GM18517 (cell line): ENCODE results near the gene ELL2.

Experiments
- ATAC-seq: cut with Tn5 transposase; IDR thresholded peaks from one replicate; pipeline ENCODE4 v1.9.1; 2021; ENCODE audit warnings: mild to moderate bottlenecking, moderate library complexity; ENCODE audit not compliant: unreplicated experiment

The ELL2 gene

DNA sequence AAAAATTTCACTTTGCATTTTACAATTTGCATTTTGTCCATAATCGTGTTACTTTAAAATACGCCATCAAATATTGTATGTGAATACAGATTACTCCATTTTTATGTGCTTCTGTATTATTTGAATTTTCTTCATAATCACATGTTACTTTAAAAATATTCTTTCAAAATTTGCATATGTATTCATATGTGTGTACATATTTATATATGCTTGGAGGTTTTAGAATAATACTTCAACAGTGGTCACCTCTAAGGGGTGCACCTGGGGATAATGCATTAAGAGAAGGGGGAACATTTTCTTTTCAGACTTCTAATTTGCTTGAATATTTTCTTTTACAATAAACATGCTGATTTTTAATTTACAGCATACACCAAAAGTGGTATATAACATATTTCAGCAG is 21.9 kb upstream of the ELL2 start:
- ATAC-seq = no peak

DNA sequence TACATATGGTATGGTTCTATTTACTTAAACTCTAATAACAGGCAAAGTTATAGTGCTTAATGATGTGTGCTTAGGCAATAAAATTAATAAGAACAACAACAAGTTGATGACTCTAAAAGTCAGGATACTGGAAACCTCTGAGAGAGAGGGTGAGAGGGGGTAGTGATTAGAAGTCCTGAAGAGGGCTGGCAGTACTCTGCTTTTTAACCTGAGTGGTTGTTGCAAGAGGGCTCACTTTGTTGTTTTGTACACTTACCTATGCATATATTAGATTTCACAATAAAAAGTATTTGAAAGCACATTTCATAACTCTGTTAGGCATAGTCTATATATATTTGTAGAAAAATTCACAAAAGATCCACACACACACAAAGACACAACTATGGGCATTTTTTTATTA is 21.4 kb upstream of the ELL2 start:
- ATAC-seq = no peak

DNA sequence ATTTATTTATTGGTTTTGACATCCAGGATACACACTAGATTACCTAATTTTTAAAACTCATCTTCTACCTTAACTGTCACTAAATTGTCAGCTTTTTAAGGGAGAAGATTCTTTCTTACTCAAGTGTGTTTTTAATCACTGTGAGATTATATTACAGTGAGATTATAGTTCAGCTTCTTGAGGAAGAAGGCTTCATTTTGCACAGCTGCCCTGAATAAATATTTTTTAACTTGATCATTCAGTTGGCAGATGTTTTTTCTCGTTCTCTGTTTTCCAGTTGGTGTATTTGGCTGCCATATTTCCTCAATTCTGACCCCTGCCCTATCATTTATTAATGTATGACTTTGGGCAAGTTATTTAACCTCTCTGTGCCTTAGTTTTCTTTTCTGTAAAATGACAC is 15.0 kb upstream of the ELL2 start:
- no peak for ATAC-seq

DNA sequence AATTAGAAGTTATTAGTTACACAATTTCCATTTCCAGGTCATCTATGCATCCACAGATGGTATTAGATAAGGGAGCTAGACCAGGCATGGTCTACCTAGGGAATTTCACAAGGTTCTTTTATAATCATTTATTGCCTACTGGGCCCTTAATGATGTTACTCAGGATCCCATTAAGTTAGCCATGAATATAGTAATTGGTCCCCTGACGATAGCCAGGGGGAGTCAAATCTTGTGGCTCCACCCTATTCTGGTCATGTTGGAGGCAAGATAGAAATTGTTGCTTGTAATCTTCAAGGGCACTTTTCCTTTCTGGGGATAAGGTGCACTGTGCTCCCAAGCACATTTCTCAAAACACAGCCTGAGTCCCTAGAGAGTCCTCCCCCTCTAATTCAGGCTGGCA is 14.1 kb upstream of the ELL2 start:
- no peak for ATAC-seq

DNA sequence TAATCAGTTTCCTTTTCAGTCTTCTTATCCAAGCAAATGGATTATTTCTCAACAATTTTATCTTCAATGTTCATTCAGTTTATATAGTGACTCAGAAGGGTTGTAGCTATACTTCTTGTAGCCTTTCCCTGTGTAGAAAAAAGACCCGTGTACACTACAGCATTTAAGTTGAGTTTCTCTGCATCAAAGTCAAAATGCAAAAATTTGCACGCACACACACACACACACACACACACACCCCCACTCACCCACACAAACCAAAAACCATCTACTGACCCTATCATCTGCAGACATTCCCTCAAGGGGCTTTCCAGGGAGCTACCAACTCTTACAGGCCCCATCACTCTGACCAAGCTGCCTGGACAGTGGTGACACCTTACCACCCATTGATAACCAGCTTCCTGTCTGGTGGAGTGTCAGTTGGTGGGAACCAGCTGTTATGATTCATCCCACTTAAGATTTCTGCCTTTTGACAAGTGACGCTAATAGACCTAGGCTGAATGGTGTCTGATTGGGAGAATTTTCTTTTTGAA is 12.2 kb upstream of the ELL2 start:
- ATAC-seq = peak; percentile 96

DNA sequence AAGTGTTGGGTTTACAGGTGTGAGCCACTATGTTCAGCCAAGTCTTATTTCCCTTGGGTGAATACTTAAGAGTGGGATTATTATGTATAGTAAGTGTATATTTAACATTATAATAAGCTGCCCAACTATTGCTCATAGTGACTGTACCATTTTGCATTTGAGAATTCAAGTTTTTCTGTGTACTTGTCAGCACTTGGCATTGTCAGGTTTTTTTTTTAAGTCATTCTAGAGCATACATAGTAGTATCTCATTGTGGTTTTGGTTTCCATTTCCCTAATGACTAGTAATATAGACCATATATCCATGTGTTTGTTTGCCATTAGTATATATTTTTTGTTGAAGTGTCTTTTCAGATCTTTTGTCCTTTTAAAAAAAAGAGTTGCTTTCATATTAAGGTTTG is 10.5 kb upstream of the ELL2 start:
- ATAC-seq = no peak

DNA sequence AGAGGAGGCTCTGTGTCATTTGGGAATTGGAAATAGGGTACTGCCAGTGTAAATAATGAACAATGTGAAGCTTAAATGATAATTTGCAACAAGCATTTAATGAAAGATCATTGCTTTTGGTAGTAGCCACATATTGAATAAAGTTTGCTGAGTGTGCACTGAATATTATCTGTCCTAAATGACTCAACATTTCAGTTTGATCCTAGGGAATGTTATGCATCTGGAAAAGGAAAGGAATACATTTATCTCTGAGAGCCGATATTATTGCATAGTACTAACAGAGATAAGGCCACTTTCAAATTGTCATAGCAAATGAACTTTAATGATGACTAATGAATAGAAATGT is 8.7 kb upstream of the ELL2 start:
- ATAC-seq = no peak

DNA sequence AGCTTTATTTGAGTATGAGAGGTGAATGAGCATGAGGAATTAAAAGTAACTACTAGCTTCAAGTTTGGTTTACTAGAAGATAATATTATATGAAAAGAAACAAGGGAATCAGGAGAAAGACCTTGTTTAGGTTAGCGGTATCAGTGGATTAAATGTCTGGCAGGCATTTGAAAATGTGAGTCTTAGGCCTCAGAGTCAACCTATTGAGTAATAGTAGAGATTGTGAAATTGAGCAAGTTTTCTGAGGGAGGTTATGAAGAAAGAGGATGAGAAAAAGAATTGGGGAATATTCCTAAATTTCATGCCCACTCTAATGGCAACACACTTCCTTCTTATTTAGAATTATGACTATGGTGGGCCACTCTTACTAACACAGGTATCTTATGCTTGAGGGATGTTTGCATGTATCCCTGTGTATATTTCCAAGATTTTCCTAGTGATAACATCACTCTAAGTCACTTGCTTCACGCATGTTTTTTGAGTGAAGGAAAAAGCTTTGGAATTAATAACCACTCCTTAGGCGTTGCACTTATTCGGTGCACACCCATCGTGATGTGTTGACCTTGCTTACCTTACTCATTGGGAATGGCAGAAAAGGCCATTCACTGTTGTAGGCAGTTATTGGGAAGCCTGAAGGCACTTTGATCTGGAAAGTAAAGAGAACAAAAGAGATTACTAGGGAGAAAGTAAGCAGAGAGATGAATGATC is 8.2 kb upstream of the ELL2 start:
- ATAC-seq = no peak

DNA sequence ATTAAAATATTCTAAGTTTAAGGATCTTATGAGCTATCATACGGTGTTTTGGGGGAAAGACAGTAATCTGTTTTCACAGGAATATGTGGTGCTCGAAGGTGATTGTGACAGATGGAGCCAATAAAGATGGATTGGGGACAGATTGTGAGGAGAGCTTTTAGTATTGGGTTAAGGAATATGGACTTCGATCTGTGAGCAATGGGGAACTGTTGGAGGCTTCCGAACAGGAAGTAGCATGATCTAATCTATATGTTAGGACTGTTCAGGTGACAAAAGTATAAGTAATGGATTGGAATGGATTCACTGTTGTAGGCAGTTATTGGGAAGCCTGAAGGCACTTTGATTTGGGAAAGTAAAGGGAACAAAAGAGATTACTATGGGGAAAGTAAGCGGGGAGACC is 7.4 kb upstream of the ELL2 start:
- no peak for ATAC-seq

DNA sequence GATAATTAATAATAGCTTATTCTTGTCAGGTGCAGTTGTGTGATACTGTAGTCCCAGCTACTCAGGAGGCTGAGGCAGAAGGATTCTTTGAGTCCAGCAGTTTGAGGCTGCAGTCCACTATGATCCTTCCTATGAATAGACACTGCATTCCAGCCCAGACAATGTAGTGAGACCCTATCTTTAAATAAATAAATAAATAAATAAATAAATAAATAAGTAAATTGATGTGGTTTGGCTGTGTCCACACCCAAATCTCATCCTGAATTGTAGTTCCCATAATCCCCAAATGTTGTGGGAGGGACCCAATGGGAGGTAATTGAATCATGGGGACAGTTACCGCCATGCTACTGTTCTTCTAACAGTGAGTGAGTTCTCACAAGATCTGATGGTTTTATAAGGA is 5.6 kb upstream of the ELL2 start:
- ATAC-seq = no peak

DNA sequence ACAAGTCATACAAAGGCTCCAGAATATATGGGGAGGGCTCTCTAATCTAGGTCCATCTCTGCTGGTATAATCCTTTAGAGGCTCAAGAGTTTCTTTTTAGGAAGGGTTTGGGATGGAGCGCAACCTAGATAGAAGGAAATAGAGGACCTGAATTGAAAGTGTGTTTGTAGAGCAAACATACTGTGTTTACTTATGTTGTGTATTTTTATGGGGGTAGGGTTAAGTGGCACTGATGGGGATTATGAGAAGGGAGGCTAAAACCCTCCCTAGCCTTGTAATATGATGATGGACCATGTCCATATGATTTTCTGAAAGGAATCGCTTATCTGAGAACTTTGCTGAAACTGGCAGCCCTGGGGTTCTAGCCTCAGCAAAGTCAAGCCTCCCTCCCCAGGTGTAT is 4.4 kb upstream of the ELL2 start:
- ATAC-seq = no peak

DNA sequence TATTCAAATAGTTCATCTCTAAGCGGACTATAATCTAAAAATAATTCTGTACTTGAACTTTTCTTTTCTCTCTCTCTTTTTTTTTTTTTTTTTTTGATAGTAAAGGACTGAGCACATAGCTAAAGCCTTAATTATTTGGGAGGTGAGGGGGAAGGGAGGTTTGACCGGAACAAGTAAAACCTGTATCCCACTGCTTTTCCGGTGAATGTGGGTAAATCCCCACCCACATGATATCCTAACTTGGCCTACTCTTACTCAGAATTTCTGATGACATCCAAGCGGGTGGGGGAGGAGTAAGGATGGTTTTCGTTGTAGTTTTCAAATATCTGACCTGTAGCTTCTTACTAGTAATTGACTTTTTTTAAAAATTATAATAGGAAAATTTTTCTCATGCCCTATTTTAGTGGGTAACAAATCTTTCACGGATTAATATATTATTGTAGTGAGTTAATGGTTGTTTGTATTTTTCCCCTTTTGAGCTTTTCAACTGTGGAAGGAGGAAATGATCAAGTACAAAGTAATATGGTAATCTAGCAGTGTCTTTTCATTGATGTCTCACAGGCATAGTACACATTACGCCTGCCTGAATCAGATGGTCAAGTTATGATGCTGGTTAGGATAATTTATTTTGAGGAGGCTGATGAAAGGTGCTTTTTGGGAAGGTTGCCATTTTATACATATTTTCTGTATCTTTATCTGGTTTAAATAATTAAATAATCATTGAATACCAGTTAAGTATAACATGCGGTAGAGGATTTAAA is 2.2 kb upstream of the ELL2 start:
- no peak for ATAC-seq

DNA sequence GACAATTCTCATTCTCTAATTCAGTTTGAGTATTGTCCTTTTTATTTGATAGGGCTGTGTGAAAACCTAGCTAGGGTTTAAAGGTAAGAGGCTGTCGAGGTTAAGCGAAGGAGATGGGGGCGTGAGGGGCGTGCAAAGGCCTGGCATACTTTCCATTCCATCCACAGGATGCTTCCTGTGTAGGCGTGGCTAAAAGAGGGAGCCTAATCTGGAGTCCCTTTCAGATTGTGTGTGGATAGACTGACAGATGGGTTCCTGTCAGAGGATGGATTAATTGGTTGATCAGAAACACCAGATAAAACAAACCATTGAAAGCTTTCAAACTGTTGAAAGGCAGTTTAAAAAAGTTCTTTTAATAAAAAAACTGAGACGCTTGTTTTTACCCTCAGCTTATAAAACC is 1.1 kb upstream of the ELL2 start:
- ATAC-seq = no peak

DNA sequence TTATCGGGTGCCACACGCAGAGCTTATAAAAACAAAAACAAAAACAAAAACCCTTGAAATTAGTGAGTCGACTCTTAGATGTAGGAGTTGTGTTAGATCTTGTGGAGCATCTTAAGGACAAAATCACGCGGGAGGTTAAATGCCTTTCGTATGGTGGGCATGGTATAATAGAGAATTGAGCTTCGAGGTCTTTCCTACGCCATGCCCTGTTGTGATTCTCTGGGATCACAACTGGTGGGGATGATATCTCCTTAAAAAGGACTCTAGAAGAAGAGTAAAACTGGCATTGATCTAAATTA is 773 bp upstream of the ELL2 start:
- ATAC-seq = no peak

DNA sequence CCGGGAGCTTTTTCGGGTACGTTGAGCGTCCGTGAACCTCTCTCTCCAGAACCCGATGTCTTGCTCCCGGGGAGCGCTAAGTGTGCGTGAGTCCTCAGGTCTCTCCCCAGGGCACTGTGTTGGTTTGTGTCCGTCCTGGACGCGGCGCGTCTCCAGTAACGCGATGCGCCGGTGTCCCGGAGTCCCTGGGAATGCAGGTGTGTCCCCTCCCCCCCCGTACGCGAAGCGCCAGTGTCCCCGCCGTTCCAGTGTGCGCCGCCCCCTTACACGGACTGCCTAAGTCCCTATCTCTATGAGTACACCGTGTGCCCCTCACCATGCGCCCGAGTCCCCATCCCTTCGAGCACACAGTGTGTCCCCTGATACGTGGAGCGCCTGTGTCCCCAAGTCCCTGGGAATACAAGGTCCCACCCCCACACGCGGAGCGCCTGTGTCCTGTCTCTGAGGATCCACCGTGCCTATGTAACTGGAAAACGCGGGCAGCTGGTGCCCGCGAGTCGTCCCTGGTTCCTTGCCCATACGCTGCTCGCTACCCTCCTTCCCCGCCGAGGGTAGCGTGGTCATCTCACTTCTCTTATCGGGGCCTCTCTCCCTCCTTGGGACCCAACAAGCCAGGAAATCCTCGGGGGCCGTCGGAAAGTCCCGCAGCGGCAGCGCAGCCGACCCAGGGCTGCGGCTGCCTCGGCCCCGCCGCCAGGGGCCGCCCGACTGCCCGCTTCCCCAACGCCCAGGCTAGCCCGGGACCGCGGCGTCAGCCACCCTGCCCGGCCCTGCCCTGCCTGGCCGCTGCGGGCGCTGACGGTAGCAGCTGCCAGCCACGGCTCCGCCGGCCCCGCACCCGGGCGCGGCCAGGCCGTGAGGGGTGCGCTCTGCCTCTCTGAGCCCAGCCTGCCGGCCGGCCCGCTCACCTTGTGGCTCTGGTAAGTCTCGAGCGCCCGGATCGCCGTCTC is 709 bp downstream of the ELL2 start:
- ATAC-seq = peak; percentile 34

DNA sequence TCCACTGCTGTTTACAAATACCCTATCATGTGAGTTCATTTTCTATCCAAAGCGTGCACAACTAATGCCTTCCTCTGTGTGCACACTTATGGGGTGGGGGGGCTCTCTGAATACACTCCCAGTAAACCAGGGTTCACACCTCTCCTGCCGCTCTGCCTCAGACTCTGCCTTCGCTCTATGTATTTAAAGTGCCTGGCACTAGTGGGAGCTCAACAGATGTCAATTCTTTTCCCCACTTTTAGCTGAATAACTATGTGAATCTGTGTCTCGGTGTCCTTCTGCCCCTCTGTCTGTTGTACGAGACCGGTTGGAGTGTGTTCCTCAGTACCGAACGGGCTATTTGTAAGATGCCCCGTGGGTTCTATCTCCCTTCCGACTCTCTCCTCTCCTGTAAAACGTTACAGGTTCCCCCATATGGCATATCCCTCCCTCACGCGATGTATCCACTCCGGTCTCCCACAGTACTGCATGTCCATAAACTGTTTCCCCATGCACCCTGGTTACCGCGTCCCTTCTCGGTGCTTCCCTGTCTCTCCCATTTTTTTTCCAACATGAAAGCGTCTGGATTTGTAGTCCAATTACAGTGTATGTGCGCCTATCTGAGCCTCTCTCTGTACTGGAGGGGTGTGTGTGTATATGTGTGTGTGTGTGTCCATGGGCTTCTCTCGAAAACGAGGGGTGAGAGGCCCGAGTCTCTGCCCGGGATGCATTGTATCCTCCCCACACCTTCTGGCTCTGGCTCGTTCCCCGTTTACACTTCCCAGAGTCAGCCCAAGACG is 1.6 kb downstream of the ELL2 start:
- ATAC-seq = no peak

DNA sequence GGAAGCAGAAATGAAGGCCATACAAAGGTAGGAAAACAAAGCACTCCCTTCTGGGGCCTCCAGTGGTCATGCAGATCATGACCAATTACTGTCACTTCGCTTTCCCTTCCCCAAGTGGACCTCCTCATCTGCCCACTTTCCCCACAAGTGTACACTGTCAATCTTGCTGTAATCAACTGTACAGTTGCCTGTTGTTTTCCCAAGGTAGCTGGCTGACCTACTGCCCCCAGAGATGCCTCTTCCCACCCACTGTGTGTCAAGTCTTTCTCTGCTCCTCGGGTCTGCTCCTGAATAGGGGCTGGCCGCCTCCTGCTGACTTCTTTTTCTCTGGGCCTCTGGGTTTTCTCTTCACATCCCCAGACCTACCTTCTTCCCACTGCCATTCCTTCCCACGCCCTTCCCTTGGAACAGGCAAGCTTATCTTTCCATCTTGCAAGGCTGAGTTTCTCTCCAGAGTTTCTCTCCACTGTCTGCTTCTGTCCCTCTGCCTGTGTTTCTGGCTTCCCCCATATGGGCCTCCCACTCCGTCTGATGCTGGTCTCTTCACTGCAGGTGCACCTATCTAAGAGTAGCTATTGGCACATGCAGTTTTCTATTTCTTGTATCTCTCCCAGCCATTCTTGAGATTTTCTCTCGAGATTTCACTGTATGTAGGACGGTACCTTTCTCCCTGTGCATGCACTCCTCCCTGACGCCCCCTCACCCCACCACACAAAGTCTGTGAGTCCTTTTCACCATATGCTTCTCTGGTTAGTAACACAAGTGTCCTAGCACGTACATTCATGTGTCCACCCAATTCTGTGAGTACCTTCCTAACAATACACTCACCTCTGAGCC is 2.4 kb downstream of the ELL2 start:
- no peak for ATAC-seq

DNA sequence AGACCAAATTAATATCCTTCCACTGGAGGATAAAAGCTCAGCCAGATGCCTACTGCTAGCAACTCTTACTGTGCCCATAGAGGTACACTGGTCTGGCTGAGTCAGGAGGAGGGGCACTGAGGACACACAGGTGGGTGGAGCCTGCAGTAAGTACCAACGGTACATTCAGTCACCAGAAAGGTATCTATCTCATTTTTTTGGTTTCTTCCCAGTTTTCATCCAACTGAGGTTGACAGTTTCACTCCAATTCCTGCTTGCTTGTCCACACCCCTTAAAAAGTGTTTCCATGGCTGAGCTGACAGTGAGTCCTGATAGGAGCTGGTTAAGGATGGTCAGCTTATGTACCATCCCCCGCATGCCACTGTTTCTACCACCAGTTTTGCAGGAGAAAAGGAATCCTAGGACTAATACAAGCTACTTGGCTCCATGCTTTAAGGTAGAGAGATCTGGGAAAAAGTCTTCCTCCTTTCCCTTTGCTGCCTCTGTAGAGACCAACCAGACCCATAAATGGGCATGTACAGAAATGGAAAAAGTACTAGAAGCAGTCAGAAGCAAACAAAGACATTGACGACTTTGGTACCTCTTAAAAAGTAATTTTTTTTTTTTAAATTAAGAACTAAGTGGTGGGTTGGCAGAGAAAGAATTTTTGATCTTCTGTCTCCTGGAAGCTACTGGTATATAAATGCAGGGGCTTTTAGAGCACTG is 3.2 kb downstream of the ELL2 start:
- ATAC-seq = no peak

DNA sequence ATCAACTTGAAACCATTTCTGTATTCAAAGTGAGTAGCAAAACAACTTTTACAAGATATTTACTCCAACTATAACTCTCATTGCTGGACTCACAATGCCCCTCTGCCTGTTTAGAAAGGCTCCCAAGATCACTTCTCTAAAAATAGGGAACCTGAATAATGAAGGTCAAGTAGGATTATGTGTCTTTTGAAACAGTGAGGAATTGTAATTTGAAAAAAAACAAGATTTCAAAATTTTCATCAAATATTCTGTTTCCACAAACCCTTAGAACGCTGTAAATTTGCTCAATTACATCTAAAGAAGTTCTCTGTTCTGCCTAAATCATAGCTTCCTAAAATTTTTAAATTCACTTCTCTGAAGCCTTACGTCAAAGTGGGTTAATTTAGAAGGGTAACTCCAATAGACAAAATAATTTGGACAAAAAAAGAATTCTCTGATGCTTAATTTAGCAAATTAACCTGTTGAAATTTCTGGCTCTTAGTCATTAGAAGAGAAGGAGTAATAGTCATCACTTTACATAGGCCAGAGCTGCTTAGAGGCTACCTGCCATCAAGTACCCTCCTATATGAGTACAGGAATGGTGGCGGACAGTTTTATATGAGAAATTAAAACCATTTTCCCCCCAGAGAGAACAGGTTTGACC is 4.0 kb downstream of the ELL2 start:
- no peak for ATAC-seq
